Measurements from ENCODE around the gene PPP1R37.

- TF ChIP-seq EZH2 (IDR thresholded peaks at IDR 0.05; ENCODE audit: borderline replicate concordance, insufficient read depth, low read length, poor library complexity, severe bottlenecking) (no peak), REST (IDR thresholded peaks at IDR 0.05; ENCODE audit: borderline replicate concordance) (no peak)
Observed at GRCh38 chr19:45133661-45134060, 40.7 kb downstream of the PPP1R37 start.
